ENCODE results near the gene GTF2F2. TPM values are rescaled to one million over a fixed set of nuclear protein-coding genes. Genes with fewer than 3 reads are reported as not detected.
A peak's percentile ranks its signal among the peaks of the same experiment; 100 is the strongest.

GTF2F2 gene
- total RNA-seq, 6 donors from 2014 or later = 10.2 to 29.3 (median 18.2) TPM

DNA sequence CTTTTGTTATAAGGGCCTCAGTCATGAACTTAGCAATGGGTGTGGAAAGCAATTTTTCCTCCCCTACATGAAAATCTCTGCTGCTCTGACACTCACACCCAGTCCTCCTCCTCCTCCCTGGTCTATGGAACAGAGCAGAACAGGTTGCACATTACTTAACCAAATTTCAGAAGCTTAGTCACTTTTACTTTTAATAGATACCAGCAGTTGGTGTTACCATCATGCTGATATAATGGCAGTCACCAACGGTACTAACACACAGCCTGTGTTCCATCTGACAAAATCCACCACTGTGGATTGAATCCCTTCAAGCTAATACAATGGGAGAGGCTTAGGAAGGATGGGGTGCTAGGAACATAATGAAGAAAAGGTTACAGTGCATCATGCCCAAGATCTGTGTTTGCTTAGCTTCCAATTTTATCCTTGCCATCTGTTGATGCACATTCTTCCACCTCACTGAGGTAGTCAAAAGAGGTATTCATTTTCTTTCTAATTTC is 210.9 kb downstream of the GTF2F2 start:
- H3K27ac ChIP-seq = peak overlapping the region in 2 of 4 donors; percentile 45 to 80
- no peak for DNase-seq
- ATAC-seq (ENCODE audit: low FRiP score in 2 of 2) = no peak
- TF ChIP-seq POLR2AphosphoS5 (IDR thresholded peaks at IDR 0.05) (no peak), EP300 (IDR thresholded peaks at IDR 0.05) (no peak), POLR2A (IDR thresholded peaks at IDR 0.05) (no peak)
- TF ChIP-seq, protein P1, sequence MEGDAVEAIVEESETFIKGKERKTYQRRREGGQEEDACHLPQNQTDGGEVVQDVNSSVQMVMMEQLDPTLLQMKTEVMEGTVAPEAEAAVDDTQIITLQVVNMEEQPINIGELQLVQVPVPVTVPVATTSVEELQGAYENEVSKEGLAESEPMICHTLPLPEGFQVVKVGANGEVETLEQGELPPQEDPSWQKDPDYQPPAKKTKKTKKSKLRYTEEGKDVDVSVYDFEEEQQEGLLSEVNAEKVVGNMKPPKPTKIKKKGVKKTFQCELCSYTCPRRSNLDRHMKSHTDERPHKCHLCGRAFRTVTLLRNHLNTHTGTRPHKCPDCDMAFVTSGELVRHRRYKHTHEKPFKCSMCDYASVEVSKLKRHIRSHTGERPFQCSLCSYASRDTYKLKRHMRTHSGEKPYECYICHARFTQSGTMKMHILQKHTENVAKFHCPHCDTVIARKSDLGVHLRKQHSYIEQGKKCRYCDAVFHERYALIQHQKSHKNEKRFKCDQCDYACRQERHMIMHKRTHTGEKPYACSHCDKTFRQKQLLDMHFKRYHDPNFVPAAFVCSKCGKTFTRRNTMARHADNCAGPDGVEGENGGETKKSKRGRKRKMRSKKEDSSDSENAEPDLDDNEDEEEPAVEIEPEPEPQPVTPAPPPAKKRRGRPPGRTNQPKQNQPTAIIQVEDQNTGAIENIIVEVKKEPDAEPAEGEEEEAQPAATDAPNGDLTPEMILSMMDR (IDR thresholded peaks at IDR 0.05) = no peak
- peaks cover 64 to 82% (median 69%) of the 10 kb centered on the region in 4 donors for H3K4me1 ChIP-seq
- H3K9me3 ChIP-seq = no peaks in the 10 kb centered on the region
- no peaks in the 10 kb centered on the region for H3K27me3 ChIP-seq
- 76 to 82% methylated on average over 1 of the region's 1 CpG for WGBS, 2 donors
- H3K36me3 ChIP-seq = peaks cover 4 to 29% (median 11%) of the 10 kb centered on the region in 4 donors
- no peak overlapping the region for H3K4me3 ChIP-seq

DNA sequence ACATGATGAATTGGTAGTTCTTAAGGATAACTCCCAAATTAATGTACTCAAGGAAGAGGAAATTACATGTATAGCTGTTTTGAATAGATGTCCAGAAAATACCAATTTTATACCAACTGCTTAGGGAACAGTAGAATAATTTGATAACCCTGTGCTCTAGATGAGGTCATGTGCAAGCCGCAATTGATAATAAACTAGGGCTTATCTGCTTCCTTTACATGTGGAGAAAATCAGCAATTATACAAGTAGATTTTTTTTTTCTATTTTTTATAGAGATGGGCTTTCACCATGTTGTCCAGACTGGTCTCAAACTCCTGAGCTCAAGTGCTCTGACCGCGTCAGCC is 211.4 kb downstream of the GTF2F2 start:
- no peaks in the 10 kb centered on the region for H3K9me3 ChIP-seq
- WGBS, 2 donors = 72 to 75% methylated on average over 3 of the region's 3 CpGs
- no peaks in the 10 kb centered on the region for H3K27me3 ChIP-seq
- DNase-seq (no peak), ATAC-seq (ENCODE audit: low FRiP score in 2 of 2) (no peak)
- TF ChIP-seq POLR2AphosphoS5 (IDR thresholded peaks at IDR 0.05) = no peak
- TF ChIP-seq EP300 (IDR thresholded peaks at IDR 0.05) = no peak
- TF ChIP-seq POLR2A (IDR thresholded peaks at IDR 0.05) = no peak
- H3K36me3 ChIP-seq = peaks cover 7 to 34% (median 16%) of the 10 kb centered on the region in 4 donors
- H3K27ac ChIP-seq = peak overlapping the region in 3 of 4 donors; percentile 20 to 45 (median 22)
- no peak overlapping the region for H3K4me3 ChIP-seq
- peaks cover 67 to 87% (median 73%) of the 10 kb centered on the region in 4 donors for H3K4me1 ChIP-seq

DNA sequence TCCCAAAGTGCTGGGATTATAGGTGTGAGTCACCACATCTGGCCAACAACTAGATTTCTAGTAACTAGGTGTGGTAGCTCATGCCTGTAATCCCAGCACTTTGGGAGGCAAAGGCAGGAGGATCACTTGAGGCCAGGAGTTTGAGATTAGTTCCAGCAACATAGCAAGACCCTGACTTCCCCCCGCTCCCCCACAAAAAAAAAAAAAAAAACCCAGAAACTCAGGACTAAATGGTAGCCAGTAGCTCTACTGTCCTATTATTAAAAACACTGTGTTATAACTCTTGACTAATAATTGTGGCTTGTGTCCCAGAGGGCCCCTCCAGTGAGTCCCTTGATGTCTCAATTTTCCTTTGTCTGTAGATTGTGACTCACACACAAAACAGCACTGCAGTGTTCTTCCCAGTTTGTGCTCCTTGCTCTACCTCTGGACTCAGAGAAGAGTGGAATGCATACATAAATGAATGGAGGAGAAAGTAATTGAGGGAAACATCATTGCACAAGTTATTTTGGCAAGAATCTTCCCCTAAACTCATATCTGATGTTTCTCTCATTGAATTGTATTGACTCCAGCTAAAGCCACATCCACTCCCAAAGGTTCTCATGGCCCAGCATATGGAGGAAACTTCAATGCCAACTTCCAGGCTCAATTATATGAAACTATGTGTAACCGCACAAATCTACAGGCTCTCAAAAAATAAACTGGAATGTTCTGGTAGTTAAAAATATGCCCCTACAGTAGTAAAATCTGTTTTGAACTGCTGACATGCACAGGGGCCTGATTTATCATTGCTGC is 211.9 kb downstream of the GTF2F2 start:
- TF ChIP-seq POLR2A (IDR thresholded peaks at IDR 0.05) = no peak
- TF ChIP-seq EP300 (IDR thresholded peaks at IDR 0.05) = no peak
- TF ChIP-seq, protein P1 (IDR thresholded peaks at IDR 0.05) = no peak
- TF ChIP-seq POLR2AphosphoS5 (IDR thresholded peaks at IDR 0.05) = no peak
- WGBS, 2 donors = 83 to 91% methylated on average over 2 of the region's 2 CpGs
- H3K4me3 ChIP-seq = no peak overlapping the region
- no peaks in the 10 kb centered on the region for H3K27me3 ChIP-seq
- peak overlapping the region; percentile 20 to 45 (median 21) for H3K27ac ChIP-seq
- DNase-seq = no peak
- peaks cover 73 to 93% (median 79%) of the 10 kb centered on the region in 4 donors for H3K4me1 ChIP-seq
- H3K9me3 ChIP-seq = no peaks in the 10 kb centered on the region
- peaks cover 13 to 39% (median 22%) of the 10 kb centered on the region in 4 donors for H3K36me3 ChIP-seq
- ATAC-seq (ENCODE audit: low FRiP score in 2 of 2) = peak in 1 of 2 donors; percentile 75

DNA sequence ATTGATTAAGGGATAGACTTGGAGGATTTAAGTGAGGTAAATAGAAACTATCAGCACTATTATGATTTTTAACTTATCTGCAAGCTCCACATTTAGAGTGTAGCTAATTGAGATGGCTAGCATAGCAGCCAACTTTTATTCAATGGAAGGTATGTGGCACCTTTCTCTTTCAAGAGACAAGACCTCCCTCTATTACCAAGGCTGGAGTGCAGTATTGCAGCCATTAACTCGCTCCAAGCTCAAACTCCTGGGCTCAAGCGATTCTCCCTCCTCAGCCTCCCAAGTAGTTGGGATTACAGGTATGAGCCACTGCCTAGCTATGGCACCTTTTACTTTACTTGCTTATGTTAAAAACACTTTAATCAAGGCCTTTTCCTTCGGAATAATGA is 212.5 kb downstream of the GTF2F2 start:
- TF ChIP-seq EP300 (IDR thresholded peaks at IDR 0.05) (no peak), POLR2AphosphoS5 (IDR thresholded peaks at IDR 0.05) (no peak)
- TF ChIP-seq, protein P1 (IDR thresholded peaks at IDR 0.05) = no peak
- Histone ChIP-seq H3K4me1 (peaks cover 79 to 94% (median 84%) of the 10 kb centered on the region in 4 donors), H3K36me3 (peaks cover 19 to 45% (median 27%) of the 10 kb centered on the region in 4 donors), H3K27me3 (no peaks in the 10 kb centered on the region), H3K9me3 (no peaks in the 10 kb centered on the region), H3K27ac (peak overlapping the region in 3 of 4 donors; percentile 4 to 45 (median 20)), H3K4me3 (no peak overlapping the region)
- ATAC-seq (ENCODE audit: low FRiP score in 2 of 2) (no peak), DNase-seq (no peak)
- 92% methylated on average over 3 of the region's 3 CpGs for WGBS, 2 donors

DNA sequence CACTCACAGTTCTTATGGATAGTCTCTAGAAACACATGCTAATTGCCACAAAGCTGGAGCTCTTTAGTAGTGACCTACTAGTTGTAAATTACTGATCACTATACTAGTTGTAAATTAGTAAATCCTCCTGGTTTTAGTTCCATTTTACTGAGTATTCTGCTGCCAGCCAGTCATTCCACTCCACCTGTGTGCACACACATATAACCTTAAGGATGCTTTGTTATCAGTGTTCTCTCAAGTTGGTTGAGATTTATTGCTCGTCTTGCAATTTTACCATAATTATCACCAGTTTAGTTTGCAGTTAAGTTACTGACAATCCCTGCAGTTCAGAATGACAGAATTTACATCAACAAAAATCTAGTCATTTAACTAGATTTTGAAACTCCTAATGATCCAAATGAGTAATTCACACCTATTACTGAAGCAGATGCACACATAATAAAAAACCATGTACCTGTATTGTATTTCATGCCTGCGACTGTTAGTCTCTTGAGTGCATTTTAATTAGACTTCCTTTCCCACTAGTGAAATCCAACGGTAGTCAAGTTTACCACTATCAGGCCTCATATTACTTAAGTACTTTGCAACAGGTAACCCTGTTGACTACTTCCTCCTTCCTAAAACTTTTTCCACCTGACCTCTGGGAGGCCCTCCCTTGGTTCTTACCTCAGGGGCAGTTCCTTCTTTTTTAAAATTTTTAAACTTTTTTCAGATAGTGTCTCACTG is 213.1 kb downstream of the GTF2F2 start:
- WGBS, 2 donors = 62 to 72% methylated on average over 3 of the region's 3 CpGs
- peaks cover 85 to 96% (median 87%) of the 10 kb centered on the region in 4 donors for H3K4me1 ChIP-seq

More for the DNA sequence above, 213.1 kb downstream of the GTF2F2 start:
- Histone ChIP-seq H3K9me3 (no peaks in the 10 kb centered on the region), H3K36me3 (peaks cover 25 to 51% (median 33%) of the 10 kb centered on the region in 4 donors), H3K27me3 (no peaks in the 10 kb centered on the region), H3K4me3 (no peak overlapping the region), H3K27ac (peak overlapping the region in 3 of 4 donors; percentile 9 to 54 (median 45))
- TF ChIP-seq, protein P1 (IDR thresholded peaks at IDR 0.05) = no peak
- TF ChIP-seq POLR2A (IDR thresholded peaks at IDR 0.05) = no peak
- TF ChIP-seq POLR2AphosphoS5 (IDR thresholded peaks at IDR 0.05) = no peak
- TF ChIP-seq EP300 (IDR thresholded peaks at IDR 0.05) = no peak
- ATAC-seq (ENCODE audit: low FRiP score in 2 of 2) (no peak), DNase-seq (no peak)

All from upper lobe of left lung (tissue), 6 donors.